Ascending aorta (tissue), 2 donors: ENCODE measurements around the gene CCNO. TPM values are rescaled to one million over a fixed set of nuclear protein-coding genes. Genes with fewer than 3 reads are reported as not detected.

Experiments used
- DNase-seq, 2 donors: peaks; one replicate each; pipeline ENCODE4 v3.0.0-alpha.2; 2019; ENCODE audit warnings: low spot score in 2 of 2
- H3K27ac ChIP-seq, 2 donors: fragments of 200-600 bp; sonication (generic); one replicate each; pipeline ENCODE4 v1.5.1; 2016 to 2017; ENCODE audit warnings: mild to moderate bottlenecking in 1 of 2
- H3K27me3 ChIP-seq: fragments of 200-600 bp; sonication (generic); one replicate; pipeline ENCODE4 v1.5.1; 2017
- H3K36me3 ChIP-seq, 2 donors: fragments of 200-600 bp; sonication (generic); one replicate each; pipeline ENCODE4 v1.5.1; 2016
- H3K4me1 ChIP-seq, 2 donors: fragments of 200-600 bp; sonication (generic); one replicate each; pipeline ENCODE4 v1.5.1; 2016 to 2017; ENCODE audit warnings: mild to moderate bottlenecking in 1 of 2
- H3K4me3 ChIP-seq, 2 donors: fragments of 200-600 bp; sonication (generic); one replicate each; pipeline ENCODE4 v1.5.1; 2016 to 2017; ENCODE audit warnings: mild to moderate bottlenecking in 1 of 2
- H3K9me3 ChIP-seq, 2 donors: fragments of 200-600 bp; sonication (generic); one replicate each; pipeline ENCODE4 v1.5.1; 2016
- CTCF ChIP-seq, 3 experiments: fragments of 200-600 bp in 2 of 3; fragments of 450-650 bp in 1 of 3; sonication (generic) in 2 of 3; IDR thresholded peaks; one replicate each; pipeline ENCODE4 v1.5.1; 2016 to 2019; ENCODE audit warnings: antibody characterized with exemption in 3 of 3, mild to moderate bottlenecking in 1 of 3, moderate library complexity in 1 of 3
- intact Hi-C: fragments of 100-400 bp; cut with DNase I; formaldehyde crosslinking; loops from one replicate; pipeline ENCODE4 v1.15.1; 2023
- total RNA-seq: library from RNA; depleted of rRNA; stranded (reverse); fragments of >200 nt; gene quantifications from one replicate; pipeline ENCODE4 v1.1.0, GENCODE V29; 2016

The CCNO gene
- 43.2 TPM for total RNA-seq

- Histone ChIP-seq H3K36me3 (no peaks in the 10 kb centered on the region), H3K4me3 (peak within 1 kb of the TSS; percentile 73 to 82), H3K9me3 (no peaks in the 10 kb centered on the region), H3K27me3 (peaks cover 9% of the 10 kb centered on the region), H3K27ac (peak within 1 kb of the TSS; percentile 44 to 63), H3K4me1 (peaks cover 2 to 18% of the 10 kb centered on the region in 2 donors)
- intact Hi-C loops, result loop anchor here (2.0 kb wide), 1 partner anchor 60 kb away; the partner anchor contains the start of gene CDC20B
- TF ChIP-seq CTCF (IDR thresholded peaks at IDR 0.05), result no peak
- DNase-seq, result peak in 1 of 2 donors; percentile 85
These were observed at the start of gene CCNO for GRCh38 chr5:55232985-55233928. Gene CCNO (minus strand): TSS chr5:55233608. CDS start chr5:55233523, 85 bp downstream.

- TF ChIP-seq CTCF (IDR thresholded peaks at IDR 0.05), result no peak
- no peaks in the 10 kb centered on the region for H3K27me3 ChIP-seq
These were observed 45.4 kb upstream of the CCNO start for GRCh38 chr5:55278778-55279177.

GRCh38 chr5:55276771-55277170 is 43.4 kb upstream of the CCNO start:
- DNase-seq, result no peak
- Histone ChIP-seq H3K4me3 (no peak overlapping the region), H3K27me3 (no peaks in the 10 kb centered on the region), H3K36me3 (peaks cover 74 to 97% of the 10 kb centered on the region in 2 donors), H3K4me1 (no peaks in the 10 kb centered on the region), H3K27ac (no peak overlapping the region), H3K9me3 (no peaks in the 10 kb centered on the region)
- intact Hi-C loops, result no loop called here
- no peak for TF ChIP-seq CTCF (IDR thresholded peaks at IDR 0.05)

More at GRCh38 chr5:55278778-55279177, 45.4 kb upstream of the CCNO start:
- no peaks in the 10 kb centered on the region for H3K4me1 ChIP-seq
- H3K27ac ChIP-seq, result no peak overlapping the region
- H3K4me3 ChIP-seq, result no peak overlapping the region
- DNase-seq, result no peak
- H3K36me3 ChIP-seq, result peaks cover 67 to 97% of the 10 kb centered on the region in 2 donors
- no peaks in the 10 kb centered on the region for H3K9me3 ChIP-seq
- intact Hi-C loops, result no loop called here

- Histone ChIP-seq H3K4me1 (no peaks in the 10 kb centered on the region), H3K27me3 (no peaks in the 10 kb centered on the region), H3K36me3 (peaks cover 49 to 83% of the 10 kb centered on the region in 2 donors), H3K27ac (no peak overlapping the region), H3K4me3 (no peak overlapping the region), H3K9me3 (no peaks in the 10 kb centered on the region)
- intact Hi-C loops, result no loop called here
- DNase-seq, result no peak
- TF ChIP-seq CTCF (IDR thresholded peaks at IDR 0.05), result no peak
These were observed 24.9 kb upstream of the CCNO start for GRCh38 chr5:55258339-55258738.

- H3K36me3 ChIP-seq, result peaks cover 37 to 55% of the 10 kb centered on the region in 2 donors
These were observed 21.4 kb upstream of the CCNO start for GRCh38 chr5:55254802-55255201.

More at GRCh38 chr5:55254802-55255201, 21.4 kb upstream of the CCNO start:
- Histone ChIP-seq H3K27ac (no peak overlapping the region), H3K27me3 (no peaks in the 10 kb centered on the region), H3K4me1 (no peaks in the 10 kb centered on the region), H3K9me3 (no peaks in the 10 kb centered on the region), H3K4me3 (no peak overlapping the region)
- TF ChIP-seq CTCF (IDR thresholded peaks at IDR 0.05), result no peak
- intact Hi-C loops, result no loop called here
- DNase-seq, result no peak
